GM18499 (cell line): ENCODE data around the gene PRSS16.

ENCODE experiments used
- ATAC-seq: cut with Tn5 transposase; IDR thresholded peaks from one replicate; pipeline ENCODE4 v1.9.1; 2021; ENCODE audit warnings: moderate number of reproducible peaks; ENCODE audit not compliant: insufficient read depth, unreplicated experiment

The PRSS16 gene

DNA sequence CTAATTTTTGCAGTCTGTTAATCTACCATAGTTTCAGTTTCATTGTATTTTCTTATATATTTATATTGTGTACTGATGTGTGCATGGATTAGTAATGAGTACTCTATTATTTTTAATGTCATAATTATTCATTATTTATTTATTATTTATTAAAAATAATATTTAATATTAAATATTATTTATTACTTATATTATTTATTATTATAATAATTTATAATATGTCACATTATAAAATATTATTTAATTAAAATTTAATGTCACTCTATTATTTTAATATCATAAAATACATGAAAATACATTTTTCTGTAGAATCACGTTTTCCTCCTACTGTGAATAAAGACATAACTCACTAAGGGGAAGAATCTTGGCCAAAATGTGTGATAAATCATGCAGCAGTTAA lies 34.1 kb downstream of the PRSS16 start:
- ATAC-seq: no peak

DNA sequence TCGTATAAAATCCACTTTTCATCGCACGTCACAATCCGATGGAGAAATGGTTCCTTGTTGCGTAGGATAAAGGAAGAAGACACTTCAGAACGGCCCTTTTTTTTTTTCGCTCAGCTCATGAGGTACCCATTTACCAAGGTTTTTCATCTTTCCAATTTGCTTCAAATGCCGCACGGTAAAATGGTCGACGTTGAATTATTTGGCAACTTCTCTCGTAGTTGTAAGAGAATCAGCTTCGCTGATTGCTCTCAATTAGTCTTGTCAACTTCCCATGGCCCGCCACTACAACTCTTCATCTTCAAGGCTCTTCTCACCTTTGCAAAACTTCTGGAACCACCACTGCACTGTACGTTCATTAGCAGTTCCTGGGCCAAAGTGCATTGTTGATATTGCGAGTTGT lies 35.8 kb downstream of the PRSS16 start:
- ATAC-seq: no peak

DNA sequence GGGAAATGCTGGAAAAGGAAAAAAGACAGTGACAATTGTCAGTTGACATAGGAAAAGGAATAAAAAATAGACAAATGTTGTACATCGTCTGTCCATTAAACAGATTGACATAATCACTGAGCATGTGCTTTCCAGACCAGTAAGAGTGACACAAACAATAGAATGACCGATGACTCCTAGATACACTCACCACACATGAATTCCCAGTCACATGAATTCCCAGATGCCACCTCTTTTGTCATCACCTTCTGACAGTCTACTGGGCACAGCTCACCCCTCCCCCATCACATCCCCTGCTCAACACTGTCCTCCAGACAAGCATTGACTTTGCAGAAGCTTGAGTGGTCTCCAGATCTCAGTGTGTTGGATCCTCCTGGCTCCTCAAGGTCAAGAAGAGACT lies 38.6 kb downstream of the PRSS16 start:
- ATAC-seq: no peak

DNA sequence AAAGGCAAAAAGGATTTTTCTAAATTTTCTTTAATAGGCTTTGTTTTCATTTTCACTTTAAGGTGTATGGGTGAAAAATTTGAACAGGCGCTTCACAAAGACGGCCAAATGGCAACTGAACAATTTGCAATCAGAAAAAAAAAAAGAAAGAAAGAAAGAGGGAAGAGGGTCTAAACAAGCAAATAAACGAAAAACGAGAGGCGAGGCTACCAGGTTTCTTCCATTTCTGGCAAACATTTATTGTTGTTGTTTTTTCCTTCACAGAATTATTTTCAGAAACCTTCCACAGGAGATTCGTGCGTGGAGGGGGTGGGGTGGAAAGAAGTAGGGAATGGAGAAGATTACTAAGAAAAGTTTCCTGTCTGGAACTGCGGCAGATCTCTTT lies 40.2 kb downstream of the PRSS16 start:
- no peak for ATAC-seq

DNA sequence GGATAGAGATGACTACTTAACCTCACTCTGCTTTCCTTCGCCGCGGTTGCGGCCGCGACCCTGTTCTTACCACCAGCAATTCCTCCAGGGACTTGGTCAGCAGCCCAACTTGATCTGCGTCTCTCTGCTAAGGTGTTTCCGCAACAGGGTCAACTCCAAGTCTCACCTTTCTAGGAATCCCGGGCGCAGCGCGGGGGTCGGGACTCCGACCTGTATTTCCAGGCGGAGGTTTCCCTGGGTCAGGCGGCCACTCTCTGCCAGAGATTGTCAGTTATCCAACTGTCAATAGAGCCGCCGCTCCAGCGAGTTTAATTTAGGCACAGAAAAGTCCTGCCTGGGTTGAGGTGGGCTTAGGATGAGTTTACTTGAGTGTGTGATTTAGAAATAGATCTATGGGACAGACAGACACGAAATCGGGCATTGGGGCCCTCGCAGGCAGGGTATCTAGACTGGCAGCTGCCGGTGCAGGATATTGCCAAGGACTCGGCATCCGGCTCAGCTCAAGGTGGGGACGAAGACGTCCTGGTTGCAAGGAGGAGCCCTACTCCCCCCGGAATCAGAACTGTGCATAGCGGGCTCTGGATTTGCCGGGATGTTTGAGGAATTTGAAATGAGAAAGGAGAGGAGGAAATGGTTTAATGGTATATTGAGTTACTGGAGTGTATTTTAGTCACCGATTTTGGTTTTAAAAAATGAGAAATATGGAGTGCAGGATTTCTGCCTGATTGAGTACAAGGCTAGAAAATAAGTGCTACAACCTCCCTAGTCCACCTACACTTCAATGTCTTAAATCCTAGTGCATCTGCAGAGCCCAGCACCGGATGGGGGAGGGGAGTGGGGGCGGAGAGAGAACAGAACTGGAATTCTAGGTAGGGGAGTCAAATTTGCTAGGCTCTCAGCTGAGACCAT lies 40.9 kb downstream of the PRSS16 start:
- no peak for ATAC-seq

DNA sequence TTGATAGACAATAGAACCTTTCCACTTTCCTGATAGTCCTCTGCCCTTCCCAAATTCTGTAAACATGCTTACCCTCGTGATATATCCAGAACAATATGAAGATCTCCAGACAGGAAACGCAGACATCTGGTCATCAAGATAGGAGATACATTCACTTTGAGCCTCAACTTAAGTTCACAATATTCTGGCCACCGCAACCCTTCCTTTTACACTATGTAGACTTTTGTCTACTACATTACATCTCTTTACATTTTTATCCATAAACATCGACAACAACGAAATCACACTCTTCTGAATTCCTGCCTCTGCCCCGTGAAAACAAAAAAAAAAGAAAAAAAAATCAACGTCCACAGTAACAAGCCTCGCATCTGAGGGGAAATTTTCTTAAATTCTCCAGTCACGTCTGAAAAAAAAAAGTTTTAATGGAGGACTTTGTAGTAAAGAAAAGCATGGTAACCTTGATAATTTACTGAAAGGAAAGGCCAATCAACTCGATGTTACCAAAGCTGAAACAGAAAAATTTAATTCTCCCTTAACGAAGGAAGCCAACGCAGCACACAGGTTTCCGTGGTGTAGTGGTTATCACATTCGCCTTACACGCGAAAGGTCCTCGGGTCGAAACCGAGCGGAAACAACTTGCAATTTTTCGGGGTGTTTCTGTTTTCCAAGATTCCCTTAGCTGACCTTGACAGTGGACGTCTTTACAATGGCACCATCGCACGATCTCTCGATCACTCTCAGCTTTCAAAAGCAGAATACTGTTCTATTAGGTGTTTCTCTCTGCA lies 42.8 kb downstream of the PRSS16 start:
- no peak for ATAC-seq

DNA sequence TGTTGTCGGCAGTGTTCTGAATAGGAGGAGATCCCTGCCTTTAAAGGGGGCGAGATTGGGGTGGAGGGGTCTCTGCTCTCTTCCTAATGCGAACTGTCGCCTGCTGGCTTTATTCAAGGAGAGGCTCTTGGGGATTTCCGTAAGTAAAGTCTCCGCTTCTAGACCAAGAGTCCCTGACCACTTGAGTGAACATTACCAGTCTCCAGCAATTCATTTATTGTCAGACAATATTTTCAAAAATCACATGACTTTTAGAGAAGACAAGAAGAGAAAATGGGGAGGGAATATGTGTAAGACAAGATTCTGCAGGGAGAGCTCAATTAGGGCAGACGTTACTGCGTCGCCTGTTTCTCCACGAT lies 43.3 kb downstream of the PRSS16 start:
- no peak for ATAC-seq

DNA sequence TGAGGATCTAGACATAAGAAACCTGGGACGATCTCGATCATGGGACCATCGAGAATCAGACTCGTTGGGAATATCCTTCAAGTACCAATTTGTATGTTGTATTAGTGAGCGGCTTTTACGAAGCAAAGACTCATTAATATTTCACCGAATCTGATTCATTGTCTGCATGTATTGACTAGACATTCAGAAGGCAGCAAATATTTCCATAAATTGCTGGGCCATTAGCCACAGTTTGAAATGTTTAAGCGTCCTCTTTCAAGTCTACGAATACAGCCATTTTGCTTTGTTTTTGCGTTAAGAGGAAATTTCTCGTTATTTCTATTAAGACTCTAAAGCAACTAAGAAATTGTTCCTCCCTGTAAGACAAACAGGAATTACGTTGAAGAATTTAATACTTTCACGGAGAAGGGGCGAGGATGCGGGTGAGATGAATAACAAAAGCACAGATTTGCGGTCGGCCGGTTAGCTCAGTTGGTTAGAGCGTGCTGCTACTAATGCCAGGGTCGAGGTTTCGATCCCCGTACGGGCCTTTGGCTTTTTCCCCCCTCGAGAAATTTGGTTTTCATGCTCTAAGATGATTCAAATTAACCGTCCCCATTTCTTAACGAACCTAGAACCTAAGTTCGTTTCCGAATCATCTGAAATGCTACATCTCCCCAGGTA lies 46.1 kb downstream of the PRSS16 start:
- no peak for ATAC-seq

DNA sequence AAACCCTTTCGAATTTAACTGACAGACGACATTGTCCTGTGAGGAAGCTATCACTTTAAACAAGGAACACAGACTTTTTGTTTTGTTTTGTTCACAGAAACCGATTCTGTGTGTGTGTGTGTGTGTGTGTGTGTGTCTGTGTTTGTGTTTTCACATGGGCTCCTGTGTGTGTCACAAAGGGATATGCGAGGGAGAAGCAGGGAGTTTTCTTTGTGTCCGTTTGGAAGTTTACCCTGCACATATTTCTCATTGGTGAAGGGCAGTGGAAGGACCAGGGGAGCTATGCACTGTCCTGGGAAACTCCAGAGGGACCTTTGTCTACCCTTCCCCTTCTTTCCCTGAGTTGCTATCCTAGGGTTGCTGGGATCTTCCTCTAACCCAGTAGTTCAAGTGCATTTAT lies 46.9 kb downstream of the PRSS16 start:
- no peak for ATAC-seq

DNA sequence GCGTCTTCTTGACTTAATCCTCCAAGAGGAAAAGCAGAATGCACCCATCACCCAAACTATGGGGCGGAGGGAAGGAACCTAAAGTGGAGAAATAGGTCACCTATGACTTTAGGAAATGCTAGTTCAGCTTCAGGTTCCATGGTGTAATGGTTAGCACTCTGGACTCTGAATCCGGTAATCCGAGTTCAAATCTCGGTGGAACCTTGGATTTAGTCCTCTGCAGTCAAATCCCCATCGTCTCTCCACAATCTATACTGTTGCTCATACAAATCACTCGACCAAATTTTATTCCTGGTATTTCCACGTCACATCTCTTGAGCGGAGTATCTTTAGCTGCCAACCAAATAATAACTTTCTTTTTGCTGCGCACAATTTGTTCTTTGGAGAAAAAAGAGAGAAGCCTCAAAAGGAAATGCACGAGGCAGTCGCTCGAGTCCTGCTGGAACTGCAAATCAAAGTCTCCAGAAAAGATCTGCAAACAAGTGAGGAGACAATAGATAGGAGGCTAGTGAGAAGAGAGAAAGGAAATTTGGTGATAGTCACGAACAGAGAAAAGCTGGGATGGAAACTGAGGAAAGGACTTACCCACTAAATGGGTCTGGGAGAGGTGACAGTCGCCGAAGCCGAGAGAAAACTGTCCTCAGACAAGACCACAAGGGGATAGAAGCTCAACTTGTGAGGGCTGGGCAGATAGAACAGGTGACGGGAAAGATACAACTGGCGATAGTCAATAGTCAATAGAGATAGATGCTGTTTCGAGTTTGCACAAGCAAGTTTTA lies 48.0 kb downstream of the PRSS16 start:
- ATAC-seq: no peak

DNA sequence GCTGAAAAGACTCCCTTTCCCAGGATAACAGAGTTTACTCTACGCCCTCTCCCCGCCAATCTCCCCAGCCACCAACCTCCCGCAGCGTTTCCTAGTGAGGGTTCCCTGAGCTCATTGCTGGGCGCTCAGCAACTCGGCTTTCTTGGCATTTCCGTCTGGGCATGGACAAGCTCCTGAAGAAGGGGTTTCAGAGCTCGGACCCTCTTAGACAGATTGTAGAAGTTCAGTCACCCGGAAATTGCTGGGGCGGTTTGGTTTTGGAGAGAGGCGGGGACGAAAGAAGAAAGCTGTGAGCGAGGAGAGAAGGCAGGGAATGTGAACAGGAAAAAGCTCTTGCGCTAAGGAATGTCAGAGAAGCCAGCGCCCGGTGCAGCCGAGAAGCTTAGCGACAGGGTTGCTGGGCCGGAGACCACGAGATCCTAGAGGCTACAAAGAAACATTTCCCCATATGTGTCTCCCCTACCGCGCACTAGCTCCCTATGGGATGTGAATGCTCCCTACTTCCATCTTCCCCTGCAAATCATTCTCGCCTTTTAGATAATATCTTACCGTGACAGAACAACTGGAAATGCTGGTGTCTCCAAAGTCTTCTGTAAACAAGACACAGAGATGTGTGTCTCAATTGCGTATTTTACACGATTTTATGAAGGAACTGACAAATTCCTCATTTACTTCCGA lies 48.7 kb downstream of the PRSS16 start:
- no peak for ATAC-seq

DNA sequence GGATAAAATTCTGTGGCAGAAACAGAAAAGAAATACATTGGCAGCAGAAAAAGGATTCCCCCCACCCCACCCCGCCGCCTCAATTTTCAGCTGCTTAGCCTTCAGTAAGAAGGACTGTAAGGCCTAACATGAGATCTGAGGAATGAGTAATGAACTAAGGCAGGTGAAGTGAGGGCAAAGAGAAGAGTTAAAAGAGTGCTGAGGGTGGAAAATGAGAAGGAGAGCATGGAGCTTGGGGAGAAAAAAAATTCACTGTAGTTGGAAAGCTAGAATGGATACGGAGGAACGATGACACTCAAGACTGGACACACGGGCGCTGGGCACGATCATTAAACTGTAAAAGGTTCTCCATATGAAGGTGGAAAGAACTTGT lies 50.0 kb downstream of the PRSS16 start:
- ATAC-seq: no peak

DNA sequence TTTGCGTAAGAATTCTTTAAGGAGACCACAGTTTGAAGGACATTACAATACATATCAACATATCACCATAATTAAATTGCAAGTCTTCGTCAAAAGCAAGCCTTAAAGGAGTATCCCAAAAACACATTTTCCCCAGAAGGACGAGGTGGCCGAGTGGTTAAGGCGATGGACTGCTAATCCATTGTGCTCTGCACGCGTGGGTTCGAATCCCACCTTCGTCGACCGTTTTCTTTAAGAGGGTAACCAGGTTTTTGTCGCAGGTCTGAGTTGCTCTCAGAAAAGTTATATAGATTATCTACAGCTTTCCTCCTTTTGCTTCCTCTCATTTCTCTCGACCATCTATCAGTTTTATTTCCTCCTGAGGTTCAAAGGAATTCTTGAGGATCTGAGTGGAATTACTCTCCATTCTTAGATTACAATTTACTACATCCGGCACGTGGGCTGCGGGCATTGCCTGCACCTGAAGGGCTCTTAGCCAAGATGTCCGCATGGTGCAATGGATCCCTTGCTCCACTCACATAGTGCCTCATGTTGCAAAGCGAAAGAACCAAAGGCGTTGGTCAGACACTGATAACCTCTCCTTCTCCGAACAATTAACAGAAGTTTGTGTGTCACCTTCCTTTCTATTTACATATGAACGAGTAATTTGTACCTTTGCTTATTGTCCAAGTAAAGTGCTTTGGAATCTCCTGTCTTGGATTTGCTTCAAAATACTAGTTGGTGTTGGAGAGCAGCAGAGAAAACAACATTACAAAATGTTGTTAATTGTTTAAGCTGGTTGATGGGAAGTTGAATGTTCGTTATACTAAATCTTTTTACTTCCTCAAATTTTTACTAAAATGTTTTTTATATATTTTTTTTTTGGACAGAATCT lies 50.6 kb downstream of the PRSS16 start:
- ATAC-seq: no peak

DNA sequence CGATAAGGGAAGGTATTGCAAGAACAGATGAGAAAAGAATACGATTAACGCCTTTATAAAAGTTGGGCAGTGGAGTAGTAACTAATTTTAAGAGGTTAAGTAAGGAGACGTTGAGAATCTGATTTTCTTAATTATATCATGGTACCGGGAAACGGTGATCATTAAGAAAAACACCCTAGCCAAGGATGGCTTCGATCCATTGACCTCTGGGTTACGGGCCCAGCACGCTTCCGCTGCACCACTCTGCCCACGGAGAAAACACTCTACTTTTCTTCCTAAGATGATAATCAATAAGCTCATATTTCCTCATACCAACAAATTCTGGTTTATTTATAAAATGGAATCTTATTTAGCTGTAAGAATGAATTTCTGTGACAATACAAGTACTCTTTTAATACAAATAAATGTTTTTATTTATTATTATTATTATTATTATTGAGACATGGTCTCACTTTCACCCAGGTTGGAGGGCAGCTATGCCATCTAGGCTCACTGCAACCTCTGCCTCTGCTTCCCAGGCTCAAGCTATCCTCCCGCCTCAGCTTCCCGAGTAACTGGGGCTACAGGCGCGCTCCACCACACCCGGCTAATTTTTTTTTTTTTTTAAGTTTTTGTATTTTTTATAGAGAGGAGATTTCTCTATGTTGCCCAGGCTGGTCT lies 56.2 kb downstream of the PRSS16 start:
- ATAC-seq: no peak
